Measurements from ENCODE around the gene DPP10.

DPP10 gene

GRCh38 chr2:115484983-115485382, 1042.5 kb downstream of the DPP10 start:
- no peak for DNase-seq

- DNase-seq = no peak
Observed at GRCh38 chr2:115491186-115491793, 1048.8 kb downstream of the DPP10 start.

- DNase-seq = no peak
Observed at GRCh38 chr2:115505331-115505730, 1062.9 kb downstream of the DPP10 start.

GRCh38 chr2:115520727-115521126, 1078.3 kb downstream of the DPP10 start:
- DNase-seq = no peak

- no peak for DNase-seq
Observed at GRCh38 chr2:115524452-115524851, 1082.0 kb downstream of the DPP10 start.

GRCh38 chr2:115529627-115530026, 1087.2 kb downstream of the DPP10 start:
- no peak for DNase-seq

- no peak for DNase-seq
Observed at GRCh38 chr2:115533081-115533480, 1090.6 kb downstream of the DPP10 start.

- no peak for DNase-seq
Observed at GRCh38 chr2:115541814-115542213, 1099.4 kb downstream of the DPP10 start.

GRCh38 chr2:115542331-115542730, 1099.9 kb downstream of the DPP10 start:
- no peak for DNase-seq

- no peak for DNase-seq
Observed at GRCh38 chr2:115543024-115543423, 1100.6 kb downstream of the DPP10 start.

GRCh38 chr2:115543461-115543860, 1101.0 kb downstream of the DPP10 start:
- no peak for DNase-seq

GRCh38 chr2:115549611-115550130, 1107.2 kb downstream of the DPP10 start:
- no peak for DNase-seq

GRCh38 chr2:115552726-115553125, 1110.3 kb downstream of the DPP10 start:
- DNase-seq = no peak

- DNase-seq = no peak
Observed at GRCh38 chr2:115554153-115554552, 1111.7 kb downstream of the DPP10 start.

GRCh38 chr2:115558725-115559124, 1116.3 kb downstream of the DPP10 start:
- no peak for DNase-seq

- no peak for DNase-seq
Observed at GRCh38 chr2:115560666-115561065, 1118.2 kb downstream of the DPP10 start.

- no peak for DNase-seq
Observed at GRCh38 chr2:115568643-115569042, 1126.2 kb downstream of the DPP10 start.

- DNase-seq = no peak
Observed at GRCh38 chr2:115569547-115569946, 1127.1 kb downstream of the DPP10 start.

- no peak for DNase-seq
Observed at GRCh38 chr2:115572746-115573145, 1130.3 kb downstream of the DPP10 start.

- DNase-seq = no peak
Observed at GRCh38 chr2:115573756-115574155, 1131.3 kb downstream of the DPP10 start.

GRCh38 chr2:115574667-115575066, 1132.2 kb downstream of the DPP10 start:
- DNase-seq = no peak

- DNase-seq = no peak
Observed at GRCh38 chr2:115580784-115581183, 1138.3 kb downstream of the DPP10 start.

GRCh38 chr2:115584507-115584906, 1142.1 kb downstream of the DPP10 start:
- DNase-seq = no peak

- DNase-seq = no peak
Observed at GRCh38 chr2:115596659-115597375, 1154.4 kb downstream of the DPP10 start.

- DNase-seq = no peak
Observed at GRCh38 chr2:115603285-115603684, 1160.8 kb downstream of the DPP10 start.
